Measurements from ENCODE around the gene CGB3. TPM values are rescaled to one million over a fixed set of nuclear protein-coding genes. Genes with fewer than 3 reads are reported as not detected.
A peak's percentile ranks its signal among the peaks of the same experiment; 100 is the strongest.
"Not testable (repeated sequence)": the region's sequence is repeated elsewhere in the genome, so short reads cannot be mapped to it uniquely, and the experiment has no call there.

CGB3 gene
- total RNA-seq, 1 donor from 2014 or later = not detected

DNA sequence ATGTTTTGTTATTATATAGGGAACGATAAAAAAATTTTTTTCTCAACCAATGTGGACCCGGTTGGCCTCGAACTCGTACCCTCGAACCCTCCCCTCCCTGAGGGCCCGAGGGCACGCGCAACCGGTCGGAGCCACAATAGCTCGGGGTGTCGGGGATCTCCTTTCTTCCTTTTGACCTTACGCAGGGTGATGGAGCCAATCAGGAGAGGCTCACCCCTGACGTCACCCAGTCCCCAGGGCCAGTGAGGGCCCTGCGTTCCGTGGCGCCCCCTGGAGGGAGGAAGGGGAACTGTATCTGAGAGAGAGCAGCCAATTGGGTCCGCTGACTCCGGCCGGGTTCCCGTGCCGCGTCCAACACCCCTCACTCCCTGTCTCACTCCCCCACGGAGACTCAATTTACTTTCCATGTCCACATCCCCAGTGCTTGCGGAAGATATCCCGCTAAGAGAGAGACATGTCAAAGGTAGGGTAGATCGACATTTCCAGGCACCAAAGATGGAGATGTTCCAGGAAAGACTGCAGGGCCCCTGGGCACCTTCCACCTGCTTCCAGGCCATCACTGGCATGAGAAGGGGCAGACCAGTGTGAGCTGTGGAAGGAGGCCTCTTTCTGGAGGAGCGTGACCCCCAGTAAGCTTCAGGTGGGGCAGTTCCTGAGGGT lies 7.6 kb upstream of the CGB3 start, which contains the start of gene CGB2:
Gene CGB2, plus strand, starts transcription at position 249 of the 660 bp plus-strand sequence. Its CDS starts 206 bp downstream, at position 455.
- not testable (repeated sequence) for H3K4me1 Mint-ChIP-seq (ENCODE audit: low read depth); H3K4me3 Mint-ChIP-seq (ENCODE audit: low read depth); H3K9me3 Mint-ChIP-seq (ENCODE audit: low read depth); DNase-seq (ENCODE audit: low spot score, unreplicated experiment); H3K27ac Mint-ChIP-seq; H3K36me3 Mint-ChIP-seq (ENCODE audit: insufficient read depth)
- TF ChIP-seq, protein P1, sequence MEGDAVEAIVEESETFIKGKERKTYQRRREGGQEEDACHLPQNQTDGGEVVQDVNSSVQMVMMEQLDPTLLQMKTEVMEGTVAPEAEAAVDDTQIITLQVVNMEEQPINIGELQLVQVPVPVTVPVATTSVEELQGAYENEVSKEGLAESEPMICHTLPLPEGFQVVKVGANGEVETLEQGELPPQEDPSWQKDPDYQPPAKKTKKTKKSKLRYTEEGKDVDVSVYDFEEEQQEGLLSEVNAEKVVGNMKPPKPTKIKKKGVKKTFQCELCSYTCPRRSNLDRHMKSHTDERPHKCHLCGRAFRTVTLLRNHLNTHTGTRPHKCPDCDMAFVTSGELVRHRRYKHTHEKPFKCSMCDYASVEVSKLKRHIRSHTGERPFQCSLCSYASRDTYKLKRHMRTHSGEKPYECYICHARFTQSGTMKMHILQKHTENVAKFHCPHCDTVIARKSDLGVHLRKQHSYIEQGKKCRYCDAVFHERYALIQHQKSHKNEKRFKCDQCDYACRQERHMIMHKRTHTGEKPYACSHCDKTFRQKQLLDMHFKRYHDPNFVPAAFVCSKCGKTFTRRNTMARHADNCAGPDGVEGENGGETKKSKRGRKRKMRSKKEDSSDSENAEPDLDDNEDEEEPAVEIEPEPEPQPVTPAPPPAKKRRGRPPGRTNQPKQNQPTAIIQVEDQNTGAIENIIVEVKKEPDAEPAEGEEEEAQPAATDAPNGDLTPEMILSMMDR (IDR thresholded peaks at IDR 0.05; ENCODE audit: unreplicated experiment) = peak; percentile 40
- H3K27me3 Mint-ChIP-seq = peaks cover 23% of the 10 kb centered on the region

DNA sequence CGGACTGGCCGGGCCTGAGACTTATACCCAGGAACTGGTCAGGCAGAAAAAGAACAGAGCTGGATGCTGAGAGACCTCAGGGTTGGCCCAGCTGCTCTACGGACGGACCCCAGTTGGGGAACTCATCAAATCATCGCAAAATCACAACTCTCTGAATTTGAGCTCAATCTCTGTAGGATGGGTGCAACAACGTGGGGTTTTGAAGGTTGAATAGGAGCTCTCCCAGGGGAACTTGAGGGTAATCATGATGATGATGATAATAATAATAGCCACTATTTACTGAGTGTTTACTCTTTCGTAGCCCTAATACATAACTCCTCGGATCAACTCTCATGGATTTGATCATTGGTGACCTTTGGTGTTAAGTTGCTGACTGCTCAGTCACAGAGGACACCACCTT lies 6.2 kb upstream of the CGB3 start:
- H3K4me3 Mint-ChIP-seq (ENCODE audit: low read depth); H3K9me3 Mint-ChIP-seq (ENCODE audit: low read depth); H3K36me3 Mint-ChIP-seq (ENCODE audit: insufficient read depth); DNase-seq (ENCODE audit: low spot score, unreplicated experiment); H3K27ac Mint-ChIP-seq; H3K4me1 Mint-ChIP-seq (ENCODE audit: low read depth): not testable (repeated sequence)
- peaks cover 19% of the 10 kb centered on the region for H3K27me3 Mint-ChIP-seq

DNA sequence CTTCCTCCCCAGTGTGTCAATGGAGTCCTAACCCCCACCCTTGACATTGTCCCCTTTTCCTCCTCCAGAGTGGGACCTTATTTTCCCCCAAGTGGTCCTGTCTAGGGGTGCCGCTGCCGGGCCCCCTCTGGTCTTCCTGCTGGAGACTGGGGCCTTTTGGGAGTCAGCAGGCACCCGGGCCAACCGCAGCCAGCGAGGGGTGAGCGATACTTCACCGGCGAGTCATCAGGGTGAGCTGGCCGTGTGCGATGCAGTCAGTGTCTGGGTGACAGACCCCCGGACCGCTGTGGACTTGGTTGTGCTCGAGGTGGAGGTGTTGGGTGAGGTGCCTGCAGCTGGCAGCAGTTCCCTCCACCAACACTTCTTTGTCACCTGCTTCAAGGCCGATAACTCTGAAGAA lies 5.6 kb upstream of the CGB3 start:
- H3K9me3 Mint-ChIP-seq (ENCODE audit: low read depth); H3K27ac Mint-ChIP-seq; H3K4me3 Mint-ChIP-seq (ENCODE audit: low read depth); H3K36me3 Mint-ChIP-seq (ENCODE audit: insufficient read depth); H3K4me1 Mint-ChIP-seq (ENCODE audit: low read depth); DNase-seq (ENCODE audit: low spot score, unreplicated experiment): not testable (repeated sequence)
- H3K27me3 Mint-ChIP-seq = peaks cover 23% of the 10 kb centered on the region

DNA sequence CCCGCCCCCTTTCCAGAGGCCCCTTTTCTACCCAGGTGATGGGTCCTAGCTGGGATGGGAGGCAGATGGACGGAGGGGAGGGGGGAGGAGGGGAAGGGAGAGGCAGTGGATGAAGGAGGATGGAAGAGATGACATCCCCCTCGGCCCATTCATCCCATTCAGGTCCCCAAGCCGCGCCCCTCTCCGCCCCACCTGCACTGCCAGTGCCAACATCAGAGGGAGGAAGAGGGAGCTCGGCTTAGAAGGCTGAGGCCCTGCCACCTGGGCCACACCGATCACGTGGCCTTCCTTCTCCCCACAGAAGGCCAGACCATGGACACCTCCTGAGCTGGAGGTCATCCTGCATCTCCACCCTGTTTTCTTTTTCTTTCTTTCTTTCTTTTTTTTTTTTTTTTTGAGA lies 4.6 kb upstream of the CGB3 start:
- not testable (repeated sequence) for H3K27ac Mint-ChIP-seq; DNase-seq (ENCODE audit: low spot score, unreplicated experiment); H3K4me3 Mint-ChIP-seq (ENCODE audit: low read depth); H3K9me3 Mint-ChIP-seq (ENCODE audit: low read depth); H3K4me1 Mint-ChIP-seq (ENCODE audit: low read depth); H3K36me3 Mint-ChIP-seq (ENCODE audit: insufficient read depth)
- H3K27me3 Mint-ChIP-seq = peaks cover 23% of the 10 kb centered on the region

DNA sequence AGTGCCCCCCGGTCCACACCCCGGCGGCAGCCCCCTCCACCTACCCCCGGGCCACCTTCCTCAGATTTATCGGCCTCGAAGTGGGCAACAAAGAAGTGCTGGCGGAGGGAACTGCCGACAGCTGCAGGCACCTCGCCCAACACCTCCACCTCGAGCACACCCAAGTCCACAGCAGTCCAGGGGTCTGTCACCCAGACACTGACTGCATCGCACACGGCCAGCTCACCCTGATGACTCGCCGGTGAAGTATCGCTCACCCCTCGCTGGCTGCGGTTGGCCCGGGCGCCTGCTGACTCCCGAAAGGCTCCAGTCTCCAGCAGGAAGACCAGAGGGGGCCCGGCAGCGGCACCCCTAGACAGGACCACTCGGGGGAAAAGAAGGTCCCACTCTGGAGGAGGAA lies 1.5 kb upstream of the CGB3 start:
- H3K27ac Mint-ChIP-seq = not testable (repeated sequence)

DNA sequence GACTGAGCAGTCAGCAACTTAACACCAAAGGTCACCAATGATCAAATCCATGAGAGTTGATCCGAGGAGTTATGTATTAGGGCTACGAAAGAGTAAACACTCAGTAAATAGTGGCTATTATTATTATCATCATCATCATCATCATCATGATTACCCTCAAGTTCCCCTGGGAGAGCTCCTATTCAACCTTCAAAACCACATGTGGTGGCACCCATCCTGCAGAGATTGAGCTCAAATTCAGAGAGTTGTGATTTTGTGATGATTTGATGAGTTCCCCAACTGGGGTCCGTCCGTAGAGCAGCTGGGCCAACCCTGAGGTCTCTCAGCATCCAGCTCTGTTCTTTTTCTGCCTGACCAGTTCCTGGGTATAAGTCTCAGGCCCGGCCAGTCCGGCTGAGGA lies 955 bp upstream of the CGB3 start:
- not testable (repeated sequence) for H3K9me3 Mint-ChIP-seq (ENCODE audit: low read depth); DNase-seq (ENCODE audit: low spot score, unreplicated experiment); H3K4me1 Mint-ChIP-seq (ENCODE audit: low read depth); H3K27ac Mint-ChIP-seq; H3K36me3 Mint-ChIP-seq (ENCODE audit: insufficient read depth); H3K4me3 Mint-ChIP-seq (ENCODE audit: low read depth)
- H3K27me3 Mint-ChIP-seq = peaks cover 33% of the 10 kb centered on the region

More for the DNA sequence above, 1.5 kb upstream of the CGB3 start:
- DNase-seq (ENCODE audit: low spot score, unreplicated experiment); H3K36me3 Mint-ChIP-seq (ENCODE audit: insufficient read depth); H3K4me3 Mint-ChIP-seq (ENCODE audit: low read depth); H3K4me1 Mint-ChIP-seq (ENCODE audit: low read depth); H3K9me3 Mint-ChIP-seq (ENCODE audit: low read depth): not testable (repeated sequence)
- H3K27me3 Mint-ChIP-seq = peaks cover 31% of the 10 kb centered on the region

DNA sequence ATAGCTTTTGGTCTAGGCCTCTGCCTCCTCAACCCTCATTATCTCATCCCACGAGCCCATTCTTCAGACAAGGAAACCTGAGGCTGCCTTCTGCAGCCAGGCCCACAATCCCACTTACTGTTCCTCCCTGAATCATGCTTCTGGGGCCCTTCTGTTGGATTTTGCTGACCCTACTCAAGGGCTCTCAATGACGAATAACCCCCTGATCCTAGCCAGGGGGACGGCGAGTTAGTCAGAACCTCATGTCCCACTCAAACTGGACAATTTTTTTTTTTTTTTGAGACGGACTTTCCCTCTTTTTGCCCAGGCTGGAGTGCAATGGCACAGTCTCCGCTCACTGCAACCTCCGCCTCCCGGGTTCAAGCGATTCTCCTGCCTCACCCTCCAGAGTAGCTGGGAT lies 2.0 kb downstream of the CGB3 start:
- peaks cover 48% of the 10 kb centered on the region for H3K27me3 Mint-ChIP-seq
- TF ChIP-seq, protein P1 (IDR thresholded peaks at IDR 0.05; ENCODE audit: unreplicated experiment) = no peak
- no peak overlapping the region for H3K4me3 Mint-ChIP-seq (ENCODE audit: low read depth)
- H3K27ac Mint-ChIP-seq = no peak overlapping the region
- H3K4me1 Mint-ChIP-seq (ENCODE audit: low read depth) = peaks cover 3% of the 10 kb centered on the region
- no peak for DNase-seq (ENCODE audit: low spot score, unreplicated experiment)
- H3K9me3 Mint-ChIP-seq (ENCODE audit: low read depth) = no peaks in the 10 kb centered on the region
- H3K36me3 Mint-ChIP-seq (ENCODE audit: insufficient read depth) = no peaks in the 10 kb centered on the region
